GM19043 (cell line): ENCODE results near the gene MBD3L5.
"Not testable (repeated sequence)": the region's sequence is repeated elsewhere in the genome, so short reads cannot be mapped to it uniquely, and the experiment has no call there.

ENCODE experiments used
- ATAC-seq: cut with Tn5 transposase; IDR thresholded peaks from one replicate; pipeline ENCODE4 v1.9.1; 2021; ENCODE audit warnings: low read depth; ENCODE audit not compliant: unreplicated experiment

The MBD3L5 gene

GRCh38 chr19:7051421-7051820, 21.0 kb downstream of the MBD3L5 start:
- not testable (repeated sequence) for ATAC-seq

GRCh38 chr19:7052896-7053295, 22.5 kb downstream of the MBD3L5 start:
- ATAC-seq = not testable (repeated sequence)

DNA sequence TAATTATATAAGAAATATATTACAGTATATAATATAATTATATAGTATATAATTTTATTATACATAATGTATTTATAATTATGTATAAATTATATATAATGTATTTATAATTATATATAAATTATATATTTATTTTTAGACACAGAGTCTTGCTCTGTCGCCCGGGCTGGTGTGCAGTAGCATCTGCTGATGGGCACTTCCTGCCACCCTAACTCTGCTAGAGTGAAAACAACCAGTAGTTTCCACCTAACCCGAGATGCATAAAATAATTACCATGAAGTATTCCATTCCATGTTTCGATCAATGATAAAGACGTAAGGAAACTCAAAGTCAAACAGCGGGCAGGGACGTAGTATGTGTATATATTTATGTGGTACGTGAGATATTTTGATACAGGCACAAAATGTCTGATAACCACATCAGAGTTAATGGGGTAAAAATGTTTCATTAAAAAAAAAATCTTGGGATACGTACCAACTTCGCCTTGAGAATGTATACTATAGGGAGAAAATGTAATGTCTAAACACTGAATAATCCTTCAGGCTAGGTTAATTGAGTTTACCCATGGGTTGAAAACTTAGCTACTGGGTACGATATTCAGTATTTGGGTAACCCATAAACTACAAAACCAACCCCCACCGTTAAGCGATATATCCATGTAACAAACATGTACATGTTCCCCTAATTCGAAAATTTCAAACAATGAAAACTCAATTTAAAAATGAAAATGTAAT, 24.4 kb downstream of the MBD3L5 start:
- not testable (repeated sequence) for ATAC-seq

- not testable (repeated sequence) for ATAC-seq
These were observed 25.3 kb downstream of the MBD3L5 start for GRCh38 chr19:7055679-7056078.

DNA sequence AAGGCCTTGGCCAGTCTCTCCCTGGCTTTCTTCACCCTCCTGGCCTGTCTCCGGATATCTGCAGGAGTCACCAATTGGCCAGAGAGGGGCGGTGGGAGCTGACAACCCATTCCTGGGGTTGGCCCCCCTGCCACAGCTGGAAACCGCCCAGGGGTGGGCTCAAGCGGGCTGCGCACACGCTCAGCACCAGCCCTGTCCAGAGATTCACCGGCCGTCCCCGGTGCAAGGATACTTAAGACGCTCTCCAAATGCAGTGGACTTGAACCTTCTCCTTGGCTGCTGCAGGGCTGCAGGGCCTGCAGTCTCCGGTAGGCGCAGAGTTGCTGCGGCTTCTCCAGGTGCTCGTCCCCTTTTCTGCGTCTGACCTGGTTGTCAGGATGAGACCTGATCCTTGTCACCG, 26.0 kb downstream of the MBD3L5 start:
- not testable (repeated sequence) for ATAC-seq

DNA sequence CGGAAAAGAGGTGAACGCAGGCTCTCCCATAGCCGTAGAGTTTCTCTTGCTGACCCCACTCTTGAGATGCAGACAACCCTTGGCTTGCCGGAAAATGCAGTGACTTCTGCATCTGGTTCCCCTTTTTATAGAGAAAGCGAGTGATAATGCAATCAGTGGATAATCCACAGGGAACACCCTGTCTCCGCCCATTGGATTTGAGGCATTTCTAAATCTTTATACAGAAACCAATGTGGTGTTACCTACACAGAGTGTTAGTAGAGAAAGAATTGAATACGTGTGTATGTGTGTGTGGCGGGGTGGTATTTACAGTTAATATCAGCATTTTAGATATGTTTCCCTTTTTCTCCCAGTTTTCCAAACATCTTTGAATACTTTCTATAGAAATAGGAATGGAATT, 28.2 kb downstream of the MBD3L5 start, which contains the start of gene MBD3L3:
TSS of gene MBD3L3 (minus strand) at position 101 of the 400 bp plus-strand sequence. CDS start at position 30, 71 bp downstream.
- not testable (repeated sequence) for ATAC-seq

DNA sequence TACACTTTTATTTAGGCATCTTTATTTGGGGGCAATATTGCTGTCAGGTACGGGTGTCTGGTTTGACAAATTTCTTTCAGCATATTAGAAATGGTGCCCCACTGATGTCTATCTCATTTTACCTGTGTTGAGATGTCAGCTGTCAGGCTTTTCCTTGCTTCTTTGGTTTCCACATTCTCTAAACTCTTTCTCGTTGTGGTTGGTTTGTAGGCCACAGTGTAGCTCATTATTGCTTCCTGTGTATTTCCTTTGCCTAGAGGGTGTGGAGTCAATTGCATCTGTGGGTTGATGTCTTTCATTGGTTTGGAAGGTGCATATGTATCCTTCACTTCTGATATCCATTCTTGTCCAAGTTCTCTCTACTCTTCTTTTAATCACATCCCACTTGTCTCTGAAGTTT, 29.6 kb downstream of the MBD3L5 start:
- ATAC-seq = not testable (repeated sequence)

GRCh38 chr19:7063339-7063738, 33.0 kb downstream of the MBD3L5 start:
- ATAC-seq = no peak

DNA sequence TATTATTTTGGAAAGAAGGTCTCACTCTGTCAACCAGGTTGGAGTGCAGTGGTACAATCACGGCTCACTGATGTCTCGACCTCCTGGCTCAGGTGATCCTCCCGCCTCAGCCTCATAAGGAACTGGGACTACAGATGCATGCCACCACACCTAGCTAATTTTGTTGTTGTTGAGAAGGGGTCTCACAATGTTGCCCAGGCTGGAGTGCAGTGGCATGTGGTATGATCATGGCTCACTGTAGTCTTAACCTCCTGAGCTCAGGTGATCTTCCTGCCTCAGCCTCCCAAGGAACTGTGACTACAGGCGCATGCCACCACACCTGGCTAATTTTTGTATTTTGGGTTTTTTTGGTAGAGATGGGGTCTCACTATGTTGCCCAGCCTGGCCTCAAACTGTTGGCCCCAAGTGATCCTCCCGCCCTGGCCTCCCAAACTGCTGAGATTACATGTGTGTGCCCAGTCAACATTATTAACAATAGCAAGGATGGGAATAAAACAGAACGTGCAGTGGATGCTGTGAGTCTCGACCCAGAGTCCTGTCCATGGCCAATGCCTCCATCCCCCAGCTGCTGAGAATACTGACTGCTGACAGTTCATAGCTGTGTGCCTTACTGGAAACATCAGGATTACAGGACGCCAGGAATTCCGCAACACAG, 33.5 kb downstream of the MBD3L5 start:
- no peak for ATAC-seq

DNA sequence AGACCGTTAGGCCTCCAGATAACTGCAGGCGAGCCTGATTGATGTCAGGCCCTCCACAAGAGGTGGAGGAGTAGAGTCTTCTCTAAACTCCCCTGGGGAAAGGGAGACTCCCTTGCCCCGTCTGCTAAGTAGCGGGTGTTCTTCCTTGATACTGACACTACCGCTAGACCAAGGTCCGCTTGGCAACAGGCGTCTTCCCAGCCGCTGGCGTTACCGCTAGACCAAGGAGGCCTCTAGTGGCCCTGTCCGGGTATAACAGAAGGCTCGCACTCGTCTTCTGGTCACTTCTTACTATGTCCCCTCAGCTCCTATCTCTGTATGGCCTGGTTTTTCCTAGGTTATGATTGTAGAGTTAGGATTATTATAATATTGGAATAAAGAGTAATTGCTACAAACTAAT, 36.7 kb downstream of the MBD3L5 start:
- ATAC-seq = not testable (repeated sequence)

- ATAC-seq = no peak
These were observed 37.3 kb downstream of the MBD3L5 start for GRCh38 chr19:7067716-7068115.

- ATAC-seq = no peak
These were observed 38.2 kb downstream of the MBD3L5 start for GRCh38 chr19:7068599-7068998.

GRCh38 chr19:7069042-7069903, 38.9 kb downstream of the MBD3L5 start, which contains the start of gene ZNF557:
TSS of gene ZNF557 (plus strand) at chr19:7069703. CDS start at chr19:7075075, 5,372 bp downstream.
- ATAC-seq = peak; percentile 84

DNA sequence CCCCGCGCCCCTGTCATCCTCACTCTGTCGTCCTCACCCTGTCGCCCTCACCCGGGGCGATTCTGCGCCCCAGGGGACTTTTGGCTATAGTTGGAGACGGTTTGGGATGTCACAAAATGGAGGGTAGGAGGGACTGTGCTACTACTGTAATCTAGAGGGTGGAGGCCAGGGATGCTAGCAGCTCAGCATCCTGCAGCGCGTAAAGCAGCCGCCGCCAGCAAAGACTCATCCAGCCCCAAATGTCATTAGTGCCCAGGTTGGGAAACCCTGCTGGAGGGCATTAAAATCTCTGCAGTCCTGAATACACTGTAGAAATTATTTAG, 39.5 kb downstream of the MBD3L5 start:
- ATAC-seq = peak; percentile 23

- no peak for ATAC-seq
These were observed 42.2 kb downstream of the MBD3L5 start for GRCh38 chr19:7072541-7072940.

- no peak for ATAC-seq
These were observed 44.4 kb downstream of the MBD3L5 start for GRCh38 chr19:7074705-7075282.

- ATAC-seq = no peak
These were observed 45.8 kb downstream of the MBD3L5 start for GRCh38 chr19:7076151-7076550.

- no peak for ATAC-seq
These were observed 47.6 kb downstream of the MBD3L5 start for GRCh38 chr19:7078008-7078407.
